SK-N-SH (cell line): ENCODE results near the gene PRG2.

ENCODE experiments used
- CTCF ChIP-seq: fragments of 200-600 bp; sonication (generic); IDR thresholded peaks from 2 replicates; pipeline ENCODE4 v1.6.1; 2017; ENCODE audit warnings: antibody characterized with exemption, mild to moderate bottlenecking, moderate library complexity
- GATA2 ChIP-seq: sonication (generic); formaldehyde crosslinking; IDR thresholded peaks from 2 replicates; pipeline ENCODE4 v1.5.0; 2020; ENCODE audit warnings: mild to moderate bottlenecking, missing genetic modification reagents
- MAX ChIP-seq: IDR thresholded peaks from 2 replicates; pipeline ENCODE4 v1.4.0; 2012; ENCODE audit warnings: low read depth
- NFIC ChIP-seq: IDR thresholded peaks from 2 replicates; pipeline ENCODE4 v1.4.0; 2012; ENCODE audit warnings: borderline replicate concordance
- POLR2AphosphoS5 ChIP-seq: IDR thresholded peaks from 2 replicates; pipeline ENCODE4 v1.6.1; 2012; ENCODE audit warnings: low read depth, low read length
- RAD21 ChIP-seq: IDR thresholded peaks from 2 replicates; pipeline ENCODE4 v1.6.1; 2012; ENCODE audit warnings: mild to moderate bottlenecking, low read length
- TAF1 ChIP-seq: IDR thresholded peaks from 2 replicates; pipeline ENCODE4 v1.6.1; 2012; ENCODE audit warnings: low read depth, mild to moderate bottlenecking, low read length, moderate library complexity, borderline replicate concordance
- TCF12 ChIP-seq: IDR thresholded peaks from 2 replicates; pipeline ENCODE4 v1.4.0; 2012
- USF1 ChIP-seq: IDR thresholded peaks from 2 replicates; pipeline ENCODE4 v1.4.0; 2012; ENCODE audit warnings: low read depth, borderline replicate concordance
- ZBTB33 ChIP-seq: IDR thresholded peaks from 2 replicates; pipeline ENCODE4 v1.4.0; 2012; ENCODE audit warnings: low read depth, borderline replicate concordance

GRCh38 chr11:57353852-57354251 is 36.6 kb downstream of the PRG2 start:
- TF ChIP-seq CTCF (no peak), ZBTB33 (no peak), RAD21 (no peak), POLR2AphosphoS5 (no peak), USF1 (no peak), TCF12 (no peak), TAF1 (no peak), GATA2 (CRISPR knock-in tag) (no peak), MAX (no peak), NFIC (no peak)
